VCaP (cell line): ENCODE data around the gene ZNF511.

ENCODE experiments used
- H3K27ac ChIP-seq: fragments of 450-650 bp; 2 replicates; pipeline ENCODE4 v1.5.1; 2017
- CTCF ChIP-seq: fragments of 450-650 bp; conservative IDR thresholded peaks from 2 replicates; pipeline ENCODE4 v1.5.1; 2017; ENCODE audit warnings: mild to moderate bottlenecking, moderate library complexity

Gene ZNF511

GRCh38 chr10:133283931-133284330 is 24.8 kb upstream of the ZNF511 start:
- H3K27ac ChIP-seq = no peak overlapping the region
- TF ChIP-seq CTCF = no peak

- no peak for TF ChIP-seq CTCF
- H3K27ac ChIP-seq = no peak overlapping the region
Observed at GRCh38 chr10:133285217-133285616, 23.5 kb upstream of the ZNF511 start.

- TF ChIP-seq CTCF = no peak
- no peak overlapping the region for H3K27ac ChIP-seq
Observed at GRCh38 chr10:133286366-133286765, 22.3 kb upstream of the ZNF511 start.

GRCh38 chr10:133287832-133288500 is 20.7 kb upstream of the ZNF511 start:
- no peak for TF ChIP-seq CTCF
- no peak overlapping the region for H3K27ac ChIP-seq

- no peak for TF ChIP-seq CTCF
- no peak overlapping the region for H3K27ac ChIP-seq
Observed at GRCh38 chr10:133289761-133290160, 19.0 kb upstream of the ZNF511 start.

GRCh38 chr10:133292919-133293809 is 15.6 kb upstream of the ZNF511 start:
- H3K27ac ChIP-seq = no peak overlapping the region
- no peak for TF ChIP-seq CTCF

GRCh38 chr10:133293810-133294119 is 14.9 kb upstream of the ZNF511 start:
- TF ChIP-seq CTCF = no peak
- H3K27ac ChIP-seq = no peak overlapping the region
